Epithelial cell of proximal tubule (primary cell): ENCODE measurements around the gene RNU4-1. TPM values are rescaled to one million over a fixed set of nuclear protein-coding genes. Genes with fewer than 3 reads are reported as not detected.
"Not testable (repeated sequence)": the region's sequence is repeated elsewhere in the genome, so short reads cannot be mapped to it uniquely, and the experiment has no call there.

Experiments
- DNase-seq: peaks from one replicate; pipeline ENCODE4 v3.0.0-alpha.2; 2011; ENCODE audit warnings: low read depth
- H3K4me3 ChIP-seq: 2 replicates; pipeline ENCODE4 v1.5.1; 2011; ENCODE audit warnings: low read depth, mild to moderate bottlenecking, low read length
- CTCF ChIP-seq: conservative IDR thresholded peaks from 2 replicates; pipeline ENCODE4 v1.5.1; 2012; ENCODE audit warnings: low read depth, mild to moderate bottlenecking, low read length
- total RNA-seq: library from RNA; depleted of rRNA; stranded (reverse); fragments of >200 nt; gene quantifications from 2 replicates; pipeline ENCODE4 v1.2.3, GENCODE V29; 2015

RNU4-1 gene
- total RNA-seq, 1 donor from 2014 or later: under 0.01 TPM

GRCh38 chr12:120257041-120257821, 35.8 kb downstream of the RNU4-1 start:
- DNase-seq: no peak
- no peak overlapping the region for H3K4me3 ChIP-seq
- no peak for TF ChIP-seq CTCF

DNA sequence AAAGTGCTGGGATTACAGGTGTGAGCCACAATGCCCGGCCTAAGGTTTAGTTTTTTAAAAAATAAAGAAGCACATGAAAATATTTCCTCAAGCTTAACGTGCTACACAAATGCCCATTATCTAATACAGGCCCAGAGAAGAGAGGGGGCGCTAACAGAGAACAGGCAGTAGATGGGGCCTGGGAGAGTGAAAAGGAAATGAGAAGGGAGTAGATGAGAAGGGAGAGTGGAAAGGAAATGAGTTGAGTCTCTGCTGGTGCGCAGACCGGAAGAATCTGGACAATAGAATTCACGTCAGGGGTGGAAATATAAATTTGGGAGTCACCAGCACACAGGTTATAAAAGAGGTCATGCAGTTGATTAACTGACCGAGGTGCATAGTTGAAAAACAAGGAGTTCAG, 38.2 kb downstream of the RNU4-1 start:
- no peak for TF ChIP-seq CTCF

GRCh38 chr12:120253313-120253712, 39.7 kb downstream of the RNU4-1 start:
- DNase-seq, H3K4me3 ChIP-seq: not testable (repeated sequence)

More for the DNA sequence above, 38.2 kb downstream of the RNU4-1 start:
- DNase-seq: no peak
- H3K4me3 ChIP-seq: no peak overlapping the region

DNA sequence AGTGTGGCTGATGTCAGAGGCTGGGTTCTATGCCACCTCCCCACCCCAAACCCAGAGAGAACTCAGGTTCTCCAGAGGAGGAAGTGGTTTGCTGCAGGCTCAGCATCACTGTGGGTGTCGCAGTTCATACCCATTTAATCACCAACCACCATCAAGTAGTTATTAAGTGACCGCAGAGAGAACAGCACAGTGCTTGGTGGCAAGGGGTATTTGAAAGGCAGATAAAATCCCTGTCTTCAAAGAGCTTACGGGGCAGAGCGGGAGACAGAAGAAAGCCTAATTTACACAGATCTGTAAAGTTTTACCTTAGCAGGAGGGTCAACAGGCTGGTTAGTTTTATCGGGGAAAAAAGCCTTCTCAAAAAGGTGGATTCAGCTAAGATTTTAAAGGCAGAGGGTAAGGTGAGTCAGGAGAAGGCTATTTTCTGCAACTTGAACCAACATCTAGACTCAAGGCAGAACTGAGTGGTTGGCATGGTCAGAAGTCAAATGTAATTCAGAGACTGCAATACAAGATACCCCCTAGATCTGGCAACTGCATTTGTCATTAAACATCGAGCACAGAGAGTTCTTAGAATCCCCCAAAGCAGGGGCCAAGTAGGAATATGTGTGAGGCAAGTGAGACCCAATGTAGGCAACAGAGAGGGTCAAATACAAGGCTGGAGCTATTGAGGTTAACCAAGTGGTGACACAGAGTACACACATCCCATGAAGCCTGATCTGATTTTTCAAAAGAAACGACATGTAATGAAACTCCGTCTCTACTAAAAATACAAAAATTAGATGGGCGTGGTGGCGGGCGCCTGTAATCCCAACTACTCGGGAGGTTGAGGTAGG, 40.7 kb downstream of the RNU4-1 start:
- no peak for TF ChIP-seq CTCF
- H3K4me3 ChIP-seq: no peak overlapping the region
- no peak for DNase-seq

- not testable (repeated sequence) for H3K4me3 ChIP-seq
Measured at GRCh38 chr12:120251364-120252070, 41.5 kb downstream of the RNU4-1 start.

GRCh38 chr12:120249875-120250795, 42.9 kb downstream of the RNU4-1 start:
- no peak overlapping the region for H3K4me3 ChIP-seq
- DNase-seq: no peak
- no peak for TF ChIP-seq CTCF

More at GRCh38 chr12:120251364-120252070, 41.5 kb downstream of the RNU4-1 start:
- DNase-seq: not testable (repeated sequence)

GRCh38 chr12:120249266-120249874, 43.7 kb downstream of the RNU4-1 start:
- DNase-seq: no peak
- H3K4me3 ChIP-seq: no peak overlapping the region

More at GRCh38 chr12:120249266-120249874, 43.7 kb downstream of the RNU4-1 start:
- no peak for TF ChIP-seq CTCF
